Activated CD4-positive, alpha-beta T cell treated with anti-CD3 and anti-CD28 coated beads, Interleukin-2, amount 50 U/mL, for 1 hour (primary cell): ENCODE results near the gene PAX2.

Experiments used
- DNase-seq: peaks from one replicate; pipeline ENCODE4 v3.0.0-alpha.2; 2020

Gene PAX2

GRCh38 chr10:100761191-100761590, 15.8 kb downstream of the PAX2 start:
- DNase-seq, result no peak

- no peak for DNase-seq
These were observed 17.8 kb downstream of the PAX2 start for GRCh38 chr10:100763043-100763747.

- no peak for DNase-seq
These were observed 21.5 kb downstream of the PAX2 start for GRCh38 chr10:100766693-100767421.

GRCh38 chr10:100767422-100767775, 22.0 kb downstream of the PAX2 start:
- no peak for DNase-seq

GRCh38 chr10:100769481-100769880, 24.1 kb downstream of the PAX2 start:
- no peak for DNase-seq

- no peak for DNase-seq
These were observed 28.3 kb downstream of the PAX2 start for GRCh38 chr10:100773646-100774045.

- DNase-seq, result no peak
These were observed 28.8 kb downstream of the PAX2 start for GRCh38 chr10:100774223-100774622.

- no peak for DNase-seq
These were observed 29.5 kb downstream of the PAX2 start for GRCh38 chr10:100774876-100775275.

- no peak for DNase-seq
These were observed 30.0 kb downstream of the PAX2 start for GRCh38 chr10:100775386-100775785.

GRCh38 chr10:100775871-100776270, 30.5 kb downstream of the PAX2 start:
- DNase-seq, result no peak

- DNase-seq, result no peak
These were observed 31.3 kb downstream of the PAX2 start for GRCh38 chr10:100776671-100777070.

GRCh38 chr10:100779329-100779728, 33.9 kb downstream of the PAX2 start:
- no peak for DNase-seq

GRCh38 chr10:100780324-100780723, 34.9 kb downstream of the PAX2 start:
- DNase-seq, result no peak

- DNase-seq, result no peak
These were observed 35.8 kb downstream of the PAX2 start for GRCh38 chr10:100781145-100781665.

- no peak for DNase-seq
These were observed 37.3 kb downstream of the PAX2 start for GRCh38 chr10:100782461-100783244.

- no peak for DNase-seq
These were observed 38.7 kb downstream of the PAX2 start for GRCh38 chr10:100784126-100784525.

- DNase-seq, result no peak
These were observed 41.2 kb downstream of the PAX2 start for GRCh38 chr10:100786591-100786990.

GRCh38 chr10:100788002-100788903, 42.9 kb downstream of the PAX2 start:
- no peak for DNase-seq

- no peak for DNase-seq
These were observed 45.4 kb downstream of the PAX2 start for GRCh38 chr10:100790761-100791208.

- DNase-seq, result no peak
These were observed 46.1 kb downstream of the PAX2 start for GRCh38 chr10:100791369-100792058.

GRCh38 chr10:100792574-100792973, 47.2 kb downstream of the PAX2 start:
- no peak for DNase-seq

- DNase-seq, result no peak
These were observed 47.7 kb downstream of the PAX2 start for GRCh38 chr10:100793055-100793454.
